DND-41 (cell line): ENCODE results near the gene FADS1.

ENCODE experiments used
- ATAC-seq: fragments of 200-7000 bp; cut with Tn5 transposase; 3 replicates; pipeline ENCODE4 v1.9.1; 2021; ENCODE audit warnings: low read depth; ENCODE audit not compliant: insufficient read depth
- DNase-seq: peaks from one replicate; pipeline ENCODE4 v3.0.0-alpha.2; 2020
- H2AFZ ChIP-seq: 2 replicates; pipeline ENCODE4 v1.6.0; 2012; ENCODE audit warnings: low read depth, low read length
- H3K27ac ChIP-seq: 2 replicates; pipeline ENCODE4 v1.5.1; 2012; ENCODE audit warnings: low read length, inconsistent platforms
- H3K27me3 ChIP-seq: fragments of 200-600 bp; sonication (generic); 2 replicates; pipeline ENCODE4 v1.6.0; 2012; ENCODE audit warnings: low read length, mild to moderate bottlenecking, inconsistent platforms; ENCODE audit not compliant: insufficient read depth, poor library complexity
- H3K36me3 ChIP-seq: 2 replicates; pipeline ENCODE4 v1.5.1; 2012; ENCODE audit warnings: low read length, inconsistent platforms; ENCODE audit not compliant: insufficient read depth
- H3K4me1 ChIP-seq: 2 replicates; pipeline ENCODE4 v1.5.1; 2012; ENCODE audit warnings: mild to moderate bottlenecking, low read length; ENCODE audit not compliant: insufficient read depth
- H3K4me2 ChIP-seq: 2 replicates; pipeline ENCODE4 v1.6.0; 2012; ENCODE audit warnings: mild to moderate bottlenecking, moderate library complexity, low read length, inconsistent platforms; ENCODE audit not compliant: insufficient read depth
- H3K4me3 ChIP-seq, 2 experiments: fragments of 200-600 bp in 1 of 2; shearing (Covaris generic) in 1 of 2; 2 replicates each; pipeline ENCODE4 v1.5.1; 2012 to 2016; ENCODE audit warnings: inconsistent platforms in 2 of 2, low read length in 2 of 2, mild to moderate bottlenecking in 2 of 2, low read depth in 1 of 2, moderate library complexity in 1 of 2
- H3K79me2 ChIP-seq: 2 replicates; pipeline ENCODE4 v1.6.0; 2012; ENCODE audit warnings: low read length, inconsistent platforms; ENCODE audit not compliant: insufficient read depth
- H3K9ac ChIP-seq: 2 replicates; pipeline ENCODE4 v1.6.0; 2012; ENCODE audit warnings: low read depth, mild to moderate bottlenecking, inconsistent platforms, low read length, moderate library complexity
- H3K9me3 ChIP-seq: 2 replicates; pipeline ENCODE4 v1.5.1; 2012; ENCODE audit warnings: low read length, moderate library complexity, mild to moderate bottlenecking, inconsistent platforms; ENCODE audit not compliant: insufficient read depth, severe bottlenecking
- H4K20me1 ChIP-seq: 2 replicates; pipeline ENCODE4 v1.6.0; 2012; ENCODE audit warnings: low read length; ENCODE audit not compliant: insufficient read depth
- EZH2 ChIP-seq: IDR thresholded peaks from 3 replicates; pipeline ENCODE4 v1.6.1; 2012; ENCODE audit warnings: borderline replicate concordance, low read depth, mild to moderate bottlenecking, moderate library complexity, low read length, inconsistent platforms; ENCODE audit not compliant: severe bottlenecking
- TF ChIP-seq, protein P1 (sequence below): IDR thresholded peaks from 2 replicates; pipeline ENCODE4 v1.5.1; 2012; ENCODE audit warnings: borderline replicate concordance, low read length, moderate library complexity, mild to moderate bottlenecking; ENCODE audit not compliant: poor library complexity, severe bottlenecking; ENCODE audit errors: extremely low read depth

The FADS1 gene

DNA sequence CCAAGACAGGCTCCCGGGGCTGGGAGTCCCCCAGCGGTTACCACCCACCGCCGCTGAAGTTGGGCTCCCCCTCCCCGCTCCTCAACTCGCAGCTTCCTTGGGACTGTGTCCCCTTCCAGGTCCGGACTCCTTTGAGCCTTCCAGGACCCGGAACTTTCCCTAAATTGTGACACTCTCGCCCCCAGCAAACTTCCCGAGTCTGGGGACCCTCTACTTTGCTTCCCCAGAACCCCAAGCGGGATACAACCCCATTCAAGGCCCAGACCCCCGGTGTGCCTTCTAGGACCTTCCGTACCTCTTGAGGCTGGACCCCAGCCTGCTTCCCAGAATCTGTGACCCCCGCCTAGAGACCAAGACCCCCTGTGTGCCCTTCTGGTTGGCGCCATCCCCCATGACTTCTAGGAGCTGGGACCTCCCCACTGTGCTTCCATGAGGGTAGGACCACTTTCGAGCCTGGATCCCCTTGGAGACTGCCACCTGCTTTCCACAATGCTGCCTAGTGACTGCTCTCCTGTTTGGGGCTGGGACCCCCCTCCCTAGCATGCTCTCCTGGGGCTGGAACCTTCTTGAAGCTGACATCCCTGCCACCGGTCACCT is 63.8 kb downstream of the FADS1 start:
- Histone ChIP-seq H3K36me3 (no peaks in the 10 kb centered on the region), H3K27ac (no peak overlapping the region), H3K4me3 (no peak overlapping the region), H3K79me2 (no peaks in the 10 kb centered on the region), H3K27me3 (no peaks in the 10 kb centered on the region), H4K20me1 (peaks cover 4% of the 10 kb centered on the region), H3K9ac (no peak overlapping the region), H3K9me3 (no peaks in the 10 kb centered on the region), H2AFZ (no peak overlapping the region), H3K4me2 (no peak overlapping the region), H3K4me1 (peaks cover 3% of the 10 kb centered on the region; the same call in 1 of the 2 replicates)
- no peak for ATAC-seq
- TF ChIP-seq, protein P1, sequence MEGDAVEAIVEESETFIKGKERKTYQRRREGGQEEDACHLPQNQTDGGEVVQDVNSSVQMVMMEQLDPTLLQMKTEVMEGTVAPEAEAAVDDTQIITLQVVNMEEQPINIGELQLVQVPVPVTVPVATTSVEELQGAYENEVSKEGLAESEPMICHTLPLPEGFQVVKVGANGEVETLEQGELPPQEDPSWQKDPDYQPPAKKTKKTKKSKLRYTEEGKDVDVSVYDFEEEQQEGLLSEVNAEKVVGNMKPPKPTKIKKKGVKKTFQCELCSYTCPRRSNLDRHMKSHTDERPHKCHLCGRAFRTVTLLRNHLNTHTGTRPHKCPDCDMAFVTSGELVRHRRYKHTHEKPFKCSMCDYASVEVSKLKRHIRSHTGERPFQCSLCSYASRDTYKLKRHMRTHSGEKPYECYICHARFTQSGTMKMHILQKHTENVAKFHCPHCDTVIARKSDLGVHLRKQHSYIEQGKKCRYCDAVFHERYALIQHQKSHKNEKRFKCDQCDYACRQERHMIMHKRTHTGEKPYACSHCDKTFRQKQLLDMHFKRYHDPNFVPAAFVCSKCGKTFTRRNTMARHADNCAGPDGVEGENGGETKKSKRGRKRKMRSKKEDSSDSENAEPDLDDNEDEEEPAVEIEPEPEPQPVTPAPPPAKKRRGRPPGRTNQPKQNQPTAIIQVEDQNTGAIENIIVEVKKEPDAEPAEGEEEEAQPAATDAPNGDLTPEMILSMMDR, result no peak
- no peak for DNase-seq

DNA sequence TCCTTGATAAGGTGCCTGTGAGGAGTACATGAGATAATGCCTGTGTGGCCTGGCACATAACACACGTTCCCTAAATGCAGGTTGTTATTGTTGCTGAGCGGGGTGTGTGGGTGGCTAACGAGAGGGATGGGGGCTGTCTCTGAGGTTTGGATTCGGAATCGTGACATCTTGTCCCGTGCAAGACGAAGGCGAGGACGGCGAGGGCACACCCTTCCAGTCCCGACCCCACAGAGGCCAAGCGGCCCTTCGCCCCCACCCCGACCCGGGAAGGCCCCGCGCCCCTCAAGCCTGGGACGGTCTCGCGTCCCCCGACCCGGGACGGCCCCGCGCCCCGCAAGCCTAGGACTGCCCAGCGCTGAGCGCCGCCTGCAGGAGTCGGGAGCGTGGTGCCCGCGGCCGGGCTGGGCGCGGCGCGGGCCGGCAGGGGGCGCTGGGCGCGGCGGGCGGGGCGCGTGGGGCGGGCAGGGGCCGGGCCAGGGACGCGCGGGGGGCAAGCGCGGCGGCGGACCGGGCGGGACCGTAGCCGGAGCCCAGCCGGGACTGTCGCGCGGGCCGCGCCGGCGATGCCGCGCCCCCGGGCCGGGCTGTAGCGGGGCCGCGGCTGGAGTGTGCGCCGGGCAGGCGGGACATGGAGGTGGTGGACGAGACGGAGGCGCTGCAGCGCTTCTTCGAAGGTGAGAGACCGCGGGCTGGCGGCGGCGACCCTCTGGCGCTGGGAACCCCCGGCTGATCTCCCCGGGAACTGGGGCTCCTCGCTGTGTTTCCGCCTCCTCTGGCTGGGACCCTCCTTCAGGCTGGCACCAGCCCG is 64.5 kb downstream of the FADS1 start, which contains the start of gene MYRF:
Gene MYRF (plus strand): TSS at position 520 of the 808 bp plus-strand sequence. CDS start 109 bp downstream, at position 629.
- Histone ChIP-seq H3K36me3 (no peaks in the 10 kb centered on the region), H4K20me1 (peaks cover 4% of the 10 kb centered on the region), H3K4me1 (peaks cover 3% of the 10 kb centered on the region; the same call in 1 of the 2 replicates), H3K4me2 (no peak within 1 kb of the TSS), H3K9me3 (no peaks in the 10 kb centered on the region), H3K9ac (no peak within 1 kb of the TSS), H3K27me3 (no peaks in the 10 kb centered on the region), H2AFZ (no peak within 1 kb of the TSS), H3K27ac (no peak within 1 kb of the TSS), H3K79me2 (no peaks in the 10 kb centered on the region), H3K4me3 (no peak within 1 kb of the TSS)
- no peak for DNase-seq
- no peak for TF ChIP-seq EZH2
- TF ChIP-seq, protein P1, result no peak
- ATAC-seq, result no peak

- Histone ChIP-seq H3K4me3 (no peak overlapping the region), H3K27me3 (no peaks in the 10 kb centered on the region), H3K4me1 (no peaks in the 10 kb centered on the region), H4K20me1 (peaks cover 4% of the 10 kb centered on the region), H3K9ac (no peak overlapping the region), H3K4me2 (no peak overlapping the region), H3K79me2 (no peaks in the 10 kb centered on the region), H3K36me3 (no peaks in the 10 kb centered on the region), H3K27ac (no peak overlapping the region), H2AFZ (no peak overlapping the region), H3K9me3 (no peaks in the 10 kb centered on the region)
- DNase-seq (no peak), ATAC-seq (no peak)
- no peak for TF ChIP-seq EZH2
- TF ChIP-seq, protein P1, result no peak
Observed at GRCh38 chr11:61751384-61751783, 65.4 kb downstream of the FADS1 start.
